ENCODE data around the gene RAP1GAP. TPM values are rescaled to one million over a fixed set of nuclear protein-coding genes. Genes with fewer than 3 reads are reported as not detected.
"Not testable (repeated sequence)": the region's sequence is repeated elsewhere in the genome, so short reads cannot be mapped to it uniquely, and the experiment has no call there.

Gene RAP1GAP
- total RNA-seq, 2 experiments from 2014 or later: 0.37 to 0.69 TPM

DNA sequence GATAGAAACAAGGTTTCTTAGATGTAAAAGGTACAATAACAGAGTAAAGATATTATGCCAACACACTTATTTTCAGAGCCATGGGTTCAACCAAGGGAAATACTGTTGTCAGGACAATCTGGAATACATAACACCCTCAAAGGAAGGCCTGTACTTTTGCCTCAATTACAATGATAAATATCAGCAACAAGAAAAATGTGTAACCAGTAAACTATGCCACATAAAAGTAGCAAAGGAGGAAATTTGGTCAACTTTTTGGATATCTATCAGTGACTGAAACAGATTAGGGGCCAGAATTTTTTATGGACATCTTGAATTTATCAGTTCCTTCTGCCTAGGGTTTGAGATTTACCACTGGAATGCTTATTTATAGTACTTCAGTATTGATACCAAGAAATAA is 24.6 kb upstream of the RAP1GAP start:
- H3K4me3 Mint-ChIP-seq: no peak overlapping the region
- H3K4me1 Mint-ChIP-seq: peaks cover 8% of the 10 kb centered on the region
- no peak for DNase-seq
- no peak for ATAC-seq (ENCODE audit: low read depth)
- no peak overlapping the region for H3K27ac Mint-ChIP-seq
- POLR2A ChIA-PET: no interaction called here
- H3K9me3 Mint-ChIP-seq: no peaks in the 10 kb centered on the region
- peaks cover 25% of the 10 kb centered on the region for H3K36me3 Mint-ChIP-seq
- no peaks in the 10 kb centered on the region for H3K27me3 Mint-ChIP-seq

DNA sequence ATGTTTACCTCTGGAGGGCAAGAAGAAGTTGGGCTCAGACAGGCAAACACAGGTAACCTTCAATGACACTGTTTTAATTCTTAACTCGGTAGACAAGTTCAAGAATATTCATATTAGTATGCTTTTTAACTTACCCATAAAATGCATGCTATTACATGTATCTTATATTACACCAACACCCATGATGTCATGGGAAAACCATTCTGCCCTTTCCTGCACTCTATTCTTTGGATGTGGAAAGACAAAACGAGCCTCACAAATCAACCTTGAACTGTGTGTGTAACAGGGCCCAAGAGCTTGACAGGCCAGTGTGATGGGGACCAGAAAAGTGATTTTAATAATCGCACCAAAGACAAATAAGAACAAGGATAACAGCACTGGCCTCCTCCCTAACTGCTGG is 22.6 kb upstream of the RAP1GAP start:
- POLR2A ChIA-PET: no interaction called here
- Mint-ChIP-seq H3K4me3 (no peak overlapping the region), H3K4me1 (no peaks in the 10 kb centered on the region), H3K27me3 (no peaks in the 10 kb centered on the region), H3K36me3 (peaks cover 33% of the 10 kb centered on the region), H3K9me3 (no peaks in the 10 kb centered on the region), H3K27ac (no peak overlapping the region)
- no peak for ATAC-seq (ENCODE audit: low read depth)
- no peak for DNase-seq

DNA sequence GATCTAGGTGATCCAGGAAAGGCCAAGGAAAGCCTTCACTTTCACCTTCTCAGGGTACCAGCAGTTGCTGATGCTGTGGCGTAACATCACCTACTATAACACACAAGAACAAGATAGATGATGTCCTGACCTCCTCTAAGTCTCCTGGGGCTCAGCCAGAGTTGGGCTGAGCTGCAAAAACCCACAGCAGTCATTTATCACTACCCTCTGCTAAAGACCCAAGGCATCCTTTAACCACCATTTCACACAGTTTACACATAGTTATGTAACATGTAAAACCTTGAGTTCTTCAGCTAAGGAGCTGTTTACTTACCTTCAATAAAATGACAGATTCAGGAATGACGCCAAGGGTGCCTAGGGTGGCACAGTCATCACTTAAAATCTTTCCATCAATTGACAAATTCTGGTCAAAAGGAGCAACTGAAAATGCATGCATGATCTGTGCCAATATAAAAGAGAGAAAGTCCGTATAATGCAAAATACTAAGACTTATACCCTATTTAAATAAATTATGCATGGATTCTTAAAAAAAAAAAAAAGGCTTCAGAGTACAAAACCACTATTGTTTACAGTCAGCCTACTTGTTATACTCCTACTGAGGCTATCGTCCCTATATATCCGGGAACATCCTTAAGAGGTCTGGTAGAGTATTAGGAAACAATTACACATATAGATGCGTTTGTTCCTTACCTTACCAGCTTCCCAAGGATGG is 20.7 kb upstream of the RAP1GAP start:
- Mint-ChIP-seq H3K27me3 (no peaks in the 10 kb centered on the region), H3K36me3 (peaks cover 44% of the 10 kb centered on the region), H3K9me3 (no peaks in the 10 kb centered on the region), H3K27ac (no peak overlapping the region), H3K4me3 (no peak overlapping the region), H3K4me1 (no peaks in the 10 kb centered on the region)
- no peak for ATAC-seq (ENCODE audit: low read depth)
- no peak for DNase-seq
- POLR2A ChIA-PET: no interaction called here

DNA sequence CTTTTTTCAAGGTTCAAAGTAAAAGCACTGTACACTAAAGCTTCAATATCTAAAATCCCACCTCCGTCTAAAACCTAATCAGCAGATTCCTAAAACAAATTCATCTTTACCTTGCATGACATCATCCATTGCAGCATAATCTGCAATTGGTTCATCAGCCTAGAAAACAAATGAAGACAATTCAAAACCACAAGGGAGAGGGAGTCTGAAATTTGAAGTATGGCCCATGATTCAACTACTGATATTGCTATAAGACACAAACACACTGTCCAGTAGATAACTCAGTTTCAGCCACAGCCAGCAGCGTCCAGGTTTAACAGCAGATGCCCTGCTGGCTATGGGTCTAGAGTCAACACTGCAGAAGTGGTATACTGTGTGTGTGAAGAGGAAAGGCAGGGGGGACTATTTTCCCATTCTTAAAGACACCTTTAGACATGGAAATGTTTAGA is 17.9 kb upstream of the RAP1GAP start:
- H3K36me3 Mint-ChIP-seq: peaks cover 47% of the 10 kb centered on the region
- POLR2A ChIA-PET: no interaction called here
- DNase-seq: no peak
- ATAC-seq (ENCODE audit: low read depth): no peak
- H3K27ac Mint-ChIP-seq: no peak overlapping the region
- peaks cover 2% of the 10 kb centered on the region for H3K4me1 Mint-ChIP-seq
- H3K27me3 Mint-ChIP-seq: no peaks in the 10 kb centered on the region
- H3K4me3 Mint-ChIP-seq: no peak overlapping the region
- no peaks in the 10 kb centered on the region for H3K9me3 Mint-ChIP-seq

DNA sequence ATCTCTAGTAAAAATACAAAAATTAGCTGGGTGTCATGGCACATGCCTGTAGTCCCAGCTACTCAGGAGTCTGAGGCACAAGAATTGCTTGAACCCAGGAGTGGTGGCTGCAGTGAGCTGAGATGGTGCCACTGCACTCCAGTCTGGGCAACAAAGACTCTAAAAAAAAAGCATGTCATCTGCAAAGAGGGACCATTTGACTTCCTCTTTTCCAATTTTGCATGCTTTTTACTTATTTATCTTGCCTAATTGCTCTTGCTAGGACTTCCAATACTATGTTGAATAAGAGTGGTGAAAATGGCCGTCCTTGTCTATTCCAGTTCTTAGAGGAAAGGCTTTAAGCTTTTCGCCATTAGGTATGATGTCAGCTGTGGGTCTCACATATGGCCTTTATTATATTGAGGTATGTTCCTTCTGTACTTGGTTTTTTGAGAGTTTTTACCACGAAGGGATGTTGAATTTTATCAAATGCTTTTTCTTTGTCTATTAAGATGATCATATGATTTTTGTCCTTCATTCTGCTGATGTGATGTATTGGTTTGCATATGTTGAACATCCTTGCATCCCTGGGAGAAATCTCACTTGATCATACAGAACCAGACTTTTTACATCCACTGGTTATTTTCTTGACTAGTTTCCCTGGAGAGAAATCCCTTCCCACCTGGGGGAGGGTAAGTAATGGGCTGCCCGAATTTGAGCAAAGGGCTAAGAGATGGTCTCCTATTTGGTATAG is 17.0 kb upstream of the RAP1GAP start:
- no peaks in the 10 kb centered on the region for H3K9me3 Mint-ChIP-seq
- H3K27ac Mint-ChIP-seq: no peak overlapping the region
- POLR2A ChIA-PET: no interaction called here
- H3K36me3 Mint-ChIP-seq: peaks cover 46% of the 10 kb centered on the region
- H3K27me3 Mint-ChIP-seq: no peaks in the 10 kb centered on the region
- no peak for DNase-seq
- no peak overlapping the region for H3K4me3 Mint-ChIP-seq
- peaks cover 2% of the 10 kb centered on the region for H3K4me1 Mint-ChIP-seq
- ATAC-seq (ENCODE audit: low read depth): no peak

DNA sequence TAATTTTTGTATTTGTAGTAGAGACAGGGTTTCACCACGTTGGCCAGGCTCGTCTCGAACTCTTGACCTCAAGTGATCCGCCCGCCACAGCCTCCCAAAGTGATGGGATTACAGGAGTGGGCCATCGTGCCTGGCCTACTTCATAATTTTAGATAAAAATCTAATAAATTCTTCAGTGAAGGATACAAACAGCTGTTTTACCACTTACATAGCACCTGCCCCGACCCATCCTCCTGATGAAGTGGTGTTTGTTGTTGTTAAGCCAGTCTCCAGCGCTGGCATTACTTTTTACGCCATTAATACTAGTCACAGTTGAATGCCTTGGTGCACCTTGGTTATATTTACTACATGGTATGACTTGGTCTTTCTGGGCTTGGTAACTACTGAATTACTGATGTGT is 12.3 kb upstream of the RAP1GAP start:
- H3K9me3 Mint-ChIP-seq: no peaks in the 10 kb centered on the region
- H3K27me3 Mint-ChIP-seq: no peaks in the 10 kb centered on the region
- ATAC-seq (ENCODE audit: low read depth) (no peak), DNase-seq (no peak)
- peaks cover 28% of the 10 kb centered on the region for H3K36me3 Mint-ChIP-seq
- H3K4me1 Mint-ChIP-seq: peaks cover 2% of the 10 kb centered on the region
- no peak overlapping the region for H3K4me3 Mint-ChIP-seq
- H3K27ac Mint-ChIP-seq: no peak overlapping the region
- POLR2A ChIA-PET: no interaction called here

DNA sequence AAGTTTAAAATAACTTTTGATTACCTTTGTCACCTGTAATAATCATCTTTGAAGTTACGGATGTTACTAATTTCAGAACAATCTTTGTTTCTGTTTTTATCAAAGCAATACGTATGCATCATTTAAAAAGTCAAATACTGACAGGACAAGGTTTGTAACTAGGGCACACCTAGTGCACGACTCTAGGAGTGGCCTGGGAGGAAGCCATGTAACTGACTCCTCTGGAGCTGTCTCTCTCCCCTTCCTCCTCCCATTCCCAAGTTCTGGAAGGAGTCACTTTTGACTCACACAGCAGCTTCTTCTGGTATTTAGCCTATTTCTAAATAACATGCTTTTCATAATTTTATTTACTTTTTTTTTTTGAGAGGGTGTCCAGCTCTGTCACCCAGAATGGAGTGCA is 11.8 kb upstream of the RAP1GAP start:
- H3K4me3 Mint-ChIP-seq: no peak overlapping the region
- POLR2A ChIA-PET: no interaction called here
- ATAC-seq (ENCODE audit: low read depth) (no peak), DNase-seq (no peak)
- H3K27me3 Mint-ChIP-seq: no peaks in the 10 kb centered on the region
- H3K9me3 Mint-ChIP-seq: no peaks in the 10 kb centered on the region
- peaks cover 2% of the 10 kb centered on the region for H3K4me1 Mint-ChIP-seq
- H3K27ac Mint-ChIP-seq: no peak overlapping the region
- H3K36me3 Mint-ChIP-seq: peaks cover 23% of the 10 kb centered on the region

DNA sequence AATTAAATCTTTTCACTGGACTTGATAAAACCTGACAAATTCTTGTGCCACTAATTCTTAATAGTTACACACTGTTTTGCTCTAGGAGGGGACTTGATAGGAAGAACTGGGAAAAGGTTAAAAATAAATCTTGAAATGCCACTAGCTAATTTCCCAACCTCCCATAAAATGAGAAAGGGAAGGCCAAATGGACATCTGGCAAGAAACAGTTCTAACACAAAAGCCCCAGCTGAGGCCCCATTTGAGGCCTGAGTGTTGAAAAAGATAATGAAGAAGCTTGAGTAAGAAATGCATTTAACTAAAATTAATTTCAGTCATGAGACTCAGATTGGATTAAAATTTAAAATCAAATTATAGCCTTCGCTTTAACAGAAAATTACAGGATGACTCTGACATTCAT is 11.2 kb upstream of the RAP1GAP start:
- peaks cover 2% of the 10 kb centered on the region for H3K4me1 Mint-ChIP-seq
- ATAC-seq (ENCODE audit: low read depth) (no peak), DNase-seq (no peak)
- peaks cover 20% of the 10 kb centered on the region for H3K36me3 Mint-ChIP-seq
- no peak overlapping the region for H3K4me3 Mint-ChIP-seq
- H3K27me3 Mint-ChIP-seq: no peaks in the 10 kb centered on the region
- POLR2A ChIA-PET: no interaction called here
- H3K27ac Mint-ChIP-seq: no peak overlapping the region
- no peaks in the 10 kb centered on the region for H3K9me3 Mint-ChIP-seq

DNA sequence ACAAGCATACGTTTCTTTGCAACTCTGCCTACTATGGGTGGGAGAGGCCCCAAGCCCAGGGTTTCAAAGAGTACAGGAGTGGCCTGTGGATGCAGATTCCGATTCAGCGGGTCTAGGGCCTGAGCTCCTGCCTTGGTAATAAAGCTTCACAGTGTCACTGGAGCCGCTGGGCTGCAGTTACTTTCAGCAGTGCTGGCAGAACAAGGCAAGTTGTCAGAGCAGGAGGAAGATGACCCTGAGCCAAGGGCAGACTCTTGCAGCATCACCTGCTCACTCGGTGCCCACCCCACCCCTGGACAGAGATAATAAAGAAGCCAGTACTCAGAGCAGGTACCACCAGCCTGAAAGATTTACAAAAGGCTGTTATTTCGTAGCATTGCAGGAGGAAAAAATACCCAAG is 8.0 kb upstream of the RAP1GAP start:
- DNase-seq (no peak), ATAC-seq (ENCODE audit: low read depth) (no peak)
- Mint-ChIP-seq H3K4me3 (no peak overlapping the region), H3K27me3 (no peaks in the 10 kb centered on the region), H3K36me3 (peaks cover 7% of the 10 kb centered on the region), H3K9me3 (no peaks in the 10 kb centered on the region), H3K27ac (no peak overlapping the region), H3K4me1 (no peaks in the 10 kb centered on the region)
- POLR2A ChIA-PET: no interaction called here

DNA sequence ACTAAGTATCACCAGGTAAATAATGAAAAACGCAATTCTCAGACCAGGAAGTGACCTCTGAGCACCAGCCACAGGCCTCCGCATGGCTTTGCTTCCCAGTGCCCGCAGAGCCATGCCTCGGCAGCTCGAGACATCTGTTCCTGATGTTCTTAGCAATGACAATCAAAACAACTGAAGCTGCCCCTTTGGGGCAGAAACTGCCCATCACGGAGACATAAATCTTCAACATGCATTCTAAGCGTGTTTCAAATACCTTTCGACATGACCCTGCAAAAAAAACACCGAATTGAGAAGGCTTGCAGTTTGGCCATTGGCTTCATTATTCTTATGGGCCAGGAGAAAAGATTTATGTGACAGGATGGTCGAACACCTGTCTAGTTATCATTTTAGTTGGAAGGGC is 5.8 kb upstream of the RAP1GAP start:
- H3K4me1 Mint-ChIP-seq: no peaks in the 10 kb centered on the region
- peaks cover 6% of the 10 kb centered on the region for H3K36me3 Mint-ChIP-seq
- H3K4me3 Mint-ChIP-seq: no peak overlapping the region
- no peaks in the 10 kb centered on the region for H3K9me3 Mint-ChIP-seq
- no peak for DNase-seq
- no peak overlapping the region for H3K27ac Mint-ChIP-seq
- POLR2A ChIA-PET: no interaction called here
- H3K27me3 Mint-ChIP-seq: peaks cover 8% of the 10 kb centered on the region
- ATAC-seq (ENCODE audit: low read depth): no peak

DNA sequence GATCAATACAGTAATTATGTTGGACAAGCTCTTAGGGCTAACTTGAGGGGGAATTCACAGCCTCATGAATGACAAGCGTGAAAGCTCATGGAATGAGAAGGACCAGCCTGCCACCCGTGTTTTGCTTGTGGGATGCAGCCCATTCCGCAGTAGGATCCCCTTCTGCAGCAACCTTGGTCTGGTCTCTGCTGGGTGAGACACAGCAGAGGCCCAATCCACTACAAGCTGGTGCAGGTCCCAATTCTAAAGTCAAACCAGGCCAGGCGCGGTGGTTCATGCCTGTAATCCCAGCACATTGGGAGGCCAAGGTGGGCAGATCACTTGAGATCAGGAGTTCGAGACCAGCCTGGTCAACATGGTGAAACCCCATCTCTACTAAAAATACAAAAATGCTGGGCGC is 4.7 kb upstream of the RAP1GAP start:
- POLR2A ChIA-PET; H3K4me1 Mint-ChIP-seq; H3K27me3 Mint-ChIP-seq; ATAC-seq (ENCODE audit: low read depth); H3K27ac Mint-ChIP-seq; DNase-seq; H3K4me3 Mint-ChIP-seq; H3K9me3 Mint-ChIP-seq; H3K36me3 Mint-ChIP-seq: not testable (repeated sequence)

DNA sequence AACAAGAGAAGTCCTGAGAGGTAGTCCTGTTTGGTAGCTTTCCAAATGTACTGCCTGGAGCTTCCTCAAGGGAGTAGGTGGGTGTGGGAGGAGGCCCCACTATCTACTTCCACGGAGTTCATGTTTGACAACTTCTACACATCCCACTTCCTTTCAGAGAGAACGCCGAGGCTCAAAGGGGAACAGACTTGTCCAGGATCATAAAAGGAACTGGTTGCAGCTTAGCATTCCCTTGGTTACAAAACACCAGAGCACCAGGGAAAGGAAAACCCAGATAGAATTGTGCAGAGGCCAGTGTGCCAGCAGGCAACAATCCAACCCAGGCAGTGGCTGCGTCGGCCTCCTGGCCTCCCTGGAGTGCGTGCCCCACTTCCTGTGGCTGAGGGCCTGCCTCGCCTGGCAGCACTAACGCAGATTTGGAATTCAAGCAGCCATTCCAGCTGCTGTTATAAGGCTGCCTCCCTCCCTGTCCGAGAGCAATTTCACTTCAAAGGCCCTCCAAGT is 4.2 kb upstream of the RAP1GAP start:
- DNase-seq (no peak), ATAC-seq (ENCODE audit: low read depth) (no peak)
- H3K4me1 Mint-ChIP-seq: peaks cover 2% of the 10 kb centered on the region
- H3K36me3 Mint-ChIP-seq: peaks cover 1% of the 10 kb centered on the region
- H3K4me3 Mint-ChIP-seq: no peak overlapping the region
- H3K9me3 Mint-ChIP-seq: no peaks in the 10 kb centered on the region
- POLR2A ChIA-PET: no interaction called here
- H3K27me3 Mint-ChIP-seq: peaks cover 13% of the 10 kb centered on the region
- no peak overlapping the region for H3K27ac Mint-ChIP-seq

DNA sequence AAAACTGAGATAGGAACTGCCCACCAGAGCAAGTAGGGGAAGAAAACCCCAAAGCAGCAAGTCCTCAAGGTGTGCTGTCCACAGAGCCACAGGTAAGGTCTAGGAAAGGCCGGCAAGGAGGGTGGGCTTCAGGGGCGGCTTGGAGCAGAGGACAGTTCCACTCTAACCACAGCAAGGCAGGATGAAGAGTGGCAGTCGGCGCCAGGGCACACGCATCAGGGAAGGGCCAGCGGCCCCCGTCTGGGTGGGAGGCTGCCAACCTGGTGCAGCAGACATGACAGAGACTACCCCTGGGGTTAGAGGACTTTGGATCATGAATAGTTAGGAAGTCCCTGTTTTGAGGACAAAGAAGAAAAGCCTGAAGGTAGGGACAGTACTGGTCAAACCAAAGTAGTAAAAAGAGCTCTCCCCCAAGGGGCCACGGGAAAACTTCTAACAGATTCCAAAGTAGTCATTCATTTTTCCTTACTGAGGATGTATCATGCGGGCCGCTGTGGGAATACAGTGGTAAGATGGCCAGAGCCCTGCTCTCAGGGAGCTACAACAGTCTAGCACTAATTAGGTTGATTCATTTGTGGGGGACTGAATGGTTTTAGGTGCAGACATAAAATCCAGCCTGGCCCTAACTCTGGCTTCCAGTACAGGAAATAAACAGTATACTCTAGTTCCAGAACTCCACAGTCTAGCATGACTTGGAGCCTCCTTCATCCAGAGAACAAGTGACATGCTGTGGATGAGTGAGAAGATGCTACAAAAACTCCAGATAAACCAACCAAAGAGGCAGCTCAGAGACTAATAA is 3.5 kb upstream of the RAP1GAP start:
- Mint-ChIP-seq H3K27ac (no peak overlapping the region), H3K4me3 (no peak overlapping the region), H3K27me3 (peaks cover 19% of the 10 kb centered on the region), H3K36me3 (no peaks in the 10 kb centered on the region), H3K9me3 (no peaks in the 10 kb centered on the region), H3K4me1 (peaks cover 6% of the 10 kb centered on the region)
- DNase-seq (no peak), ATAC-seq (ENCODE audit: low read depth) (no peak)
- POLR2A ChIA-PET: no interaction called here
